Stimulated activated CD8-positive, alpha-beta memory T cell treated with anti-CD3 and anti-CD28 coated beads, Interleukin-4, amount 100 ng/mL, for 1 hour (primary cell): ENCODE measurements around the gene CAPN6.

Experiments used
- DNase-seq, 2 donors: peaks; one replicate each; pipeline ENCODE4 v3.0.0-alpha.2; 2020; ENCODE audit warnings: low read depth in 2 of 2, low spot score in 1 of 2

The CAPN6 gene

GRCh38 chrX:111270339-111270738, at the start of gene CAPN6:
CAPN6 (minus strand) TSS chrX:111270483; CDS start chrX:111263936, 6,547 bp downstream.
- no peak for DNase-seq

- no peak for DNase-seq
Measured at GRCh38 chrX:111319451-111319850, 49.2 kb upstream of the CAPN6 start.

- DNase-seq = no peak
Measured at GRCh38 chrX:111318901-111319300, 48.6 kb upstream of the CAPN6 start.

- DNase-seq = no peak
Measured at GRCh38 chrX:111309083-111309482, 38.8 kb upstream of the CAPN6 start.

- DNase-seq = no peak
Measured at GRCh38 chrX:111308039-111308438, 37.8 kb upstream of the CAPN6 start.

GRCh38 chrX:111302284-111302683, 32.0 kb upstream of the CAPN6 start:
- DNase-seq = no peak

GRCh38 chrX:111288841-111289240, 18.6 kb upstream of the CAPN6 start:
- no peak for DNase-seq

- no peak for DNase-seq
Measured at GRCh38 chrX:111284631-111285293, 14.5 kb upstream of the CAPN6 start.

- no peak for DNase-seq
Measured at GRCh38 chrX:111283446-111283845, 13.2 kb upstream of the CAPN6 start.

- no peak for DNase-seq
Measured at GRCh38 chrX:111282991-111283390, 12.7 kb upstream of the CAPN6 start.

GRCh38 chrX:111282139-111282538, 11.9 kb upstream of the CAPN6 start:
- no peak for DNase-seq

GRCh38 chrX:111268506-111268905, 1.8 kb downstream of the CAPN6 start:
- DNase-seq = no peak

- no peak for DNase-seq
Measured at GRCh38 chrX:111265486-111265885, 4.8 kb downstream of the CAPN6 start.

- DNase-seq = no peak
Measured at GRCh38 chrX:111264385-111264784, 5.9 kb downstream of the CAPN6 start.

GRCh38 chrX:111262086-111262485, 8.2 kb downstream of the CAPN6 start:
- no peak for DNase-seq

- no peak for DNase-seq
Measured at GRCh38 chrX:111260451-111260850, 9.8 kb downstream of the CAPN6 start.

- no peak for DNase-seq
Measured at GRCh38 chrX:111259559-111259958, 10.7 kb downstream of the CAPN6 start.

- no peak for DNase-seq
Measured at GRCh38 chrX:111257733-111258132, 12.6 kb downstream of the CAPN6 start.

GRCh38 chrX:111254896-111255693, 15.2 kb downstream of the CAPN6 start:
- DNase-seq = no peak

GRCh38 chrX:111244235-111244750, 26.0 kb downstream of the CAPN6 start:
- DNase-seq = no peak

- DNase-seq = no peak
Measured at GRCh38 chrX:111216293-111216801, 53.9 kb downstream of the CAPN6 start.

GRCh38 chrX:111207851-111208250, 62.4 kb downstream of the CAPN6 start:
- DNase-seq = no peak
